ENCODE measurements around the gene GCSAM. TPM values are rescaled to one million over a fixed set of nuclear protein-coding genes. Genes with fewer than 3 reads are reported as not detected.
A peak's percentile ranks its signal among the peaks of the same experiment; 100 is the strongest.

GCSAM gene
- total and polyA plus RNA-seq, 4 donors, result 0.08 to 0.75 (median 0.27) TPM; not detected in 1

- TF ChIP-seq, protein P1, sequence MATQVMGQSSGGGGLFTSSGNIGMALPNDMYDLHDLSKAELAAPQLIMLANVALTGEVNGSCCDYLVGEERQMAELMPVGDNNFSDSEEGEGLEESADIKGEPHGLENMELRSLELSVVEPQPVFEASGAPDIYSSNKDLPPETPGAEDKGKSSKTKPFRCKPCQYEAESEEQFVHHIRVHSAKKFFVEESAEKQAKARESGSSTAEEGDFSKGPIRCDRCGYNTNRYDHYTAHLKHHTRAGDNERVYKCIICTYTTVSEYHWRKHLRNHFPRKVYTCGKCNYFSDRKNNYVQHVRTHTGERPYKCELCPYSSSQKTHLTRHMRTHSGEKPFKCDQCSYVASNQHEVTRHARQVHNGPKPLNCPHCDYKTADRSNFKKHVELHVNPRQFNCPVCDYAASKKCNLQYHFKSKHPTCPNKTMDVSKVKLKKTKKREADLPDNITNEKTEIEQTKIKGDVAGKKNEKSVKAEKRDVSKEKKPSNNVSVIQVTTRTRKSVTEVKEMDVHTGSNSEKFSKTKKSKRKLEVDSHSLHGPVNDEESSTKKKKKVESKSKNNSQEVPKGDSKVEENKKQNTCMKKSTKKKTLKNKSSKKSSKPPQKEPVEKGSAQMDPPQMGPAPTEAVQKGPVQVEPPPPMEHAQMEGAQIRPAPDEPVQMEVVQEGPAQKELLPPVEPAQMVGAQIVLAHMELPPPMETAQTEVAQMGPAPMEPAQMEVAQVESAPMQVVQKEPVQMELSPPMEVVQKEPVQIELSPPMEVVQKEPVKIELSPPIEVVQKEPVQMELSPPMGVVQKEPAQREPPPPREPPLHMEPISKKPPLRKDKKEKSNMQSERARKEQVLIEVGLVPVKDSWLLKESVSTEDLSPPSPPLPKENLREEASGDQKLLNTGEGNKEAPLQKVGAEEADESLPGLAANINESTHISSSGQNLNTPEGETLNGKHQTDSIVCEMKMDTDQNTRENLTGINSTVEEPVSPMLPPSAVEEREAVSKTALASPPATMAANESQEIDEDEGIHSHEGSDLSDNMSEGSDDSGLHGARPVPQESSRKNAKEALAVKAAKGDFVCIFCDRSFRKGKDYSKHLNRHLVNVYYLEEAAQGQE (IDR thresholded peaks at IDR 0.05), result no peak
- TF ChIP-seq NR2F2 (IDR thresholded peaks at IDR 0.05) (no peak), FOXA2 (IDR thresholded peaks at IDR 0.05) (no peak), HNF4G (IDR thresholded peaks at IDR 0.05) (no peak), RAD21 (IDR thresholded peaks at IDR 0.05) (no peak)
- TF ChIP-seq, protein P2, sequence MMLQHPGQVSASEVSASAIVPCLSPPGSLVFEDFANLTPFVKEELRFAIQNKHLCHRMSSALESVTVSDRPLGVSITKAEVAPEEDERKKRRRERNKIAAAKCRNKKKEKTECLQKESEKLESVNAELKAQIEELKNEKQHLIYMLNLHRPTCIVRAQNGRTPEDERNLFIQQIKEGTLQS (IDR thresholded peaks at IDR 0.05), result no peak
These were observed 4.7 kb upstream of the GCSAM start (continued) for GRCh38 chr3:112137781-112138180.

GRCh38 chr3:112136959-112137693, 4.1 kb upstream of the GCSAM start:
- no peak overlapping the region for H3K27ac ChIP-seq (ENCODE audit: low read depth in 1 of 2, low read length in 2 of 2)
- no peaks in the 10 kb centered on the region for H3K4me1 ChIP-seq (ENCODE audit: control insufficient read depth in 4 of 4, insufficient read depth in 4 of 4, low read length in 3 of 4)
- WGBS, result 32% methylated on average over 5 of the region's 5 CpGs
- H3K9me3 ChIP-seq (ENCODE audit: control insufficient read depth in 4 of 4, low read length in 3 of 4), result no peaks in the 10 kb centered on the region
- no peak for DNase-seq (ENCODE audit: low spot score)
- no peak overlapping the region for H3K9ac ChIP-seq (ENCODE audit: low read depth in 1 of 2, low read length in 2 of 2)
- TF ChIP-seq HNF4A (conservative IDR thresholded peaks at IDR 0.05) (no peak), YY1 (IDR thresholded peaks at IDR 0.05) (no peak), CTCF (IDR thresholded peaks at IDR 0.05; ENCODE audit: low read depth, low read length, missing input control) (peak; percentile 30), NR2F2 (IDR thresholded peaks at IDR 0.05) (no peak), RAD21 (IDR thresholded peaks at IDR 0.05) (peak; percentile 67 to 75)
- H3K36me3 ChIP-seq (ENCODE audit: control insufficient read depth in 4 of 4, insufficient read depth in 3 of 4, low read depth in 1 of 4, low read length in 3 of 4), result no peaks in the 10 kb centered on the region
- peaks cover 0 to 10% (median 2%) of the 10 kb centered on the region in 4 donors for H3K27me3 ChIP-seq (ENCODE audit: control insufficient read depth in 4 of 4, insufficient read depth in 4 of 4, low read length in 3 of 4)
- H3K4me3 ChIP-seq (ENCODE audit: low read depth in 1 of 3, low read length in 3 of 3), result no peak overlapping the region

- Histone ChIP-seq H3K4me1 (ENCODE audit: control insufficient read depth in 4 of 4, insufficient read depth in 4 of 4, low read length in 3 of 4) (no peaks in the 10 kb centered on the region), H3K36me3 (ENCODE audit: control insufficient read depth in 4 of 4, insufficient read depth in 3 of 4, low read depth in 1 of 4, low read length in 3 of 4) (no peaks in the 10 kb centered on the region), H3K27me3 (ENCODE audit: control insufficient read depth in 4 of 4, insufficient read depth in 4 of 4, low read length in 3 of 4) (peaks cover 0 to 12% (median 2%) of the 10 kb centered on the region in 4 donors), H3K9ac (ENCODE audit: low read depth in 1 of 2, low read length in 2 of 2) (no peak overlapping the region), H3K4me3 (ENCODE audit: low read depth in 1 of 3, low read length in 3 of 3) (no peak overlapping the region), H3K27ac (ENCODE audit: low read depth in 1 of 2, low read length in 2 of 2) (no peak overlapping the region), H3K9me3 (ENCODE audit: control insufficient read depth in 4 of 4, low read length in 3 of 4) (no peaks in the 10 kb centered on the region)
- TF ChIP-seq TAF1 (conservative IDR thresholded peaks at IDR 0.05) (no peak), FOXA1 (IDR thresholded peaks at IDR 0.05) (no peak), NR2F2 (IDR thresholded peaks at IDR 0.05) (no peak), FOXA2 (IDR thresholded peaks at IDR 0.05) (no peak), CTCF (IDR thresholded peaks at IDR 0.05; ENCODE audit: low read depth, low read length, missing input control) (no peak), HNF4A (conservative IDR thresholded peaks at IDR 0.05) (no peak)
- TF ChIP-seq, protein P2 (IDR thresholded peaks at IDR 0.05), result no peak
- 78% methylated on average over 1 of the region's 1 CpG for WGBS
- no peak for DNase-seq (ENCODE audit: low spot score)
These were observed 3.0 kb upstream of the GCSAM start for GRCh38 chr3:112136046-112136445.

Measured in liver (tissue), 9 donors.